ENCODE data around the gene WDR93. TPM values are rescaled to one million over a fixed set of nuclear protein-coding genes. Genes with fewer than 3 reads are reported as not detected.

The WDR93 gene
- total RNA-seq, 1 experiment from 2014 or later = not detected

DNA sequence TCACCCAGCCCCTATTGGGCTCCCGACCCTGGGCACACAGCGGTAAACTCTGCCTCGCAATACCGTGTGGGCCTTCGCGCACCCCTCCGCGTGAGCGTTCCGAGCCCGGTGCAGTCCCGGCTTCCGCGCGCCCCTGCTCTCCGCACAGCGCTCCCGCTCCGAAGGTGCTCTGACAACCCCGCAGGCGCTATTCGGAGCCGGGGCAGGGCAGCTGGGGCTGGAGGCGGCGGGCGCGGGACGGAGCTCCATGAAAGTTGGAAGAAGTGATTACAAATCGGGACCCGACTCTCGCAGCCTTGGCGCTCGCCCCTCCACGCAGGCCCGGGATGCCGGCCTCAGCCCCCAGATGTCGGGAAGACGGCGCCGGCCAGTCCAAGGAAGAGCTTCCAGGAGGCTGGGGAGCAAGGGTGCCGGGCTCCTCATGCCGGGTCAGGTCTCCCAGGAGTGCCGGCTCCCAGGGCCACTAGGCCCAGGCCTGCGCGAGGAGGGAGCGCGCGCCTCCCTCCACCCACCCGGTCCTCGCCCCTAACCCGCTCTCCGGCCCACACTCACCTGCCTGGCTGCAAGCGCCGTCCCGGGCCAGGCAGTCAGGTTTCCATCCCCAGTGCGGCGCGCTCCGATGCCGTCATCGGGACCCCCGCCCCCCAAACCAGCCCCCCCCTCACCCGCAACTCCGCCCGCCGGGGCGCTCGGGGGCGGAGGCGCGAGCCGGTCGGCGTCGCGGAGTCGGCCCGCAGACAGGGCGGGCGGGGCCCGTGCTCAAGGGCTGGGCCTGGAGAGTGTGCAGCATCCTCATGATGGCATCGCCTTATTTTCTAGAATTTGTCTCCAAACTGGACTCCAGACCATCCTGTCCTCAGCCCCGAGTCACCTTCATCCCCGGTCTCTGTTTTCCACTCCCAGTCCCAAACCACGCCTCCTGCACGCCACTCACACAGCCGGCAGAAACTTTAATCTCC lies 35.5 kb upstream of the WDR93 start, which contains the start of gene KIF7:
TSS of gene KIF7 (minus strand) at position 621 of the 959 bp plus-strand sequence. CDS start 2,537 bp downstream, outside the sequence.
- Histone ChIP-seq H3K9me3 (replicated peaks) (no peaks in the 10 kb centered on the region), H3K4me3 (peak within 1 kb of the TSS; percentile 73), H3K36me3 (no peaks in the 10 kb centered on the region), H3K27me3 (no peaks in the 10 kb centered on the region), H3K27ac (no peak within 1 kb of the TSS), H3K4me1 (peaks cover 3% of the 10 kb centered on the region; the same call in 1 of the 2 replicates)
- DNase-seq = peak; percentile 43 to 53

DNA sequence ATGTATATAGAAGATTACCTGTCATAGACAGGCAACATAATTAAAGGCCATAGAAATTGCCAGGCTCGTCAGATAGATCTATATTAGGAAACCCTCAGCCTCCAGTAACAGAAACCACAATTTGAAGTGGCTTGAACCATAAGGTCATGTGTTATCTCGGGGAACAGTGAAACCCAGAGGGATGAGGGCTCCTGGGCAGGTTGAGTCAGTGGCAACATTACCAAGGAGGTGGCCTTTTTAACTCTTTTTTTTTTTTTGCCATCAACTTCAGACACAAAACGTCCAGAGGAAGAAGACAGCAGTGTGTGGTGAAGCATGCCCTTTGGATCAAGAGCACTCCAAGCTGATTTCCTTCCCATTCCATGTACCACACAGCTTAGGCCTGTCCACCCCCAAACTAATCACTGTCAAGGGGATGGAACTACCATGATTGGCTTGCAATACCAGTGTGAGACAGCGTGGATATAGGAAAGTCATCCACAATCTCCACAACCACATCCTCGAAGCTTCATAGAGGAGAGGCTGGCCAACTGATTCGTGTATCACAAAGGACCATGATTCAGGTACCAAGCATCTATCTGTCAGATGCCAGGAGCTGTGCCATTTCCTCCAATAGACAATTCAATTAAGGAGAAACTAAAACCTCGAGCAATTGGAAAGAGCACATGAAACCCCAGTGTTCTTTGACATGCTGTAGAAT lies 34.3 kb upstream of the WDR93 start:
- DNase-seq = no peak
- Histone ChIP-seq H3K9me3 (replicated peaks) (no peaks in the 10 kb centered on the region), H3K27ac (no peak overlapping the region), H3K4me3 (no peak overlapping the region; the same call in 1 of the 2 replicates), H3K4me1 (peaks cover 3% of the 10 kb centered on the region; the same call in 1 of the 2 replicates), H3K36me3 (no peaks in the 10 kb centered on the region), H3K27me3 (no peaks in the 10 kb centered on the region)

DNA sequence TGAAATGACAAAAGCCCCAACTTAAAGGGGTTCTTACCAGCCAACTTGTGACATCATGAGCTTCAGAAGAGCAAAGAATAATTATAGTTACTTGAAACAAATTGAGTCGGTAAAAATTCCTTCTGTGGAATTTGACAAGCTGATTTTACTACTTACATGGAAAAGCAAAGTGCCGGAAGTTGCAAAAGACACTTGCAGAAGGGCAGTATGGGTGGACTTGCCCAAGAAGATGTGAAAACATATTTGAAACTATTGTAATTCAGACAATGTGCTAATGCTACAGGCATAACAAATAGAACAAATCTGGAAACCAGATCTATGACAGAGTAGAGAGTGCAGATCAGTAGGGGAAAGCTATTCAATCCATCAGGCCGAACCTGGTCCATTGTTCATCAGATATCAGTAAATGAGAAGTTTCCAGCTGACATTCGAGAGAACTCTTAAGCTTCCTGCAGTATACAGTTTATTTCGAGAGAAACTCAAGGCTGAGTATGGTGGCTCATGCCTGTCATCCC lies 32.9 kb upstream of the WDR93 start:
- no peak for DNase-seq
- Histone ChIP-seq H3K9me3 (replicated peaks) (no peaks in the 10 kb centered on the region), H3K4me1 (peaks cover 5% of the 10 kb centered on the region; the same call in 1 of the 2 replicates), H3K36me3 (no peaks in the 10 kb centered on the region), H3K27me3 (no peaks in the 10 kb centered on the region), H3K27ac (no peak overlapping the region), H3K4me3 (no peak overlapping the region)

DNA sequence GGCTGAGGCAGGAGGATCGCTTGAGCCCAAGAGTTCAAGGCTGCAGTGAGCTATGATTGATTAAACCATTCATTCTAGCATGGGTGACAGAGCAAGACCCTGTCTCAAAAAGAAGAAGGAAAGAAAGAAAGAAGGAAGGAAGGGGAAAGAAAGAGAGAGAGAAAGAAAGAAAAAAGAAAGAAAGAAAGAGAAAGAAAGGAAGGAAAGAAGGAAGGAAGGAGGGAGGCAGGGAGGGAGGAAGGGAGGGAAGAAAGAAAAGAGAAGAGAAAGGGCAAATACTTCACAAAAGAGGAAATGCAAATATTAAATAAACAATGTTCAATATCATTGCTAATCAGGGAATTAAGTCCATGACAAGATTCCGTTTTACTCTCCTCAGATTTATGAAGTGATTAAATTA lies 31.3 kb upstream of the WDR93 start:
- H3K36me3 ChIP-seq = no peaks in the 10 kb centered on the region
- H3K9me3 ChIP-seq (replicated peaks) = no peaks in the 10 kb centered on the region
- no peak overlapping the region for H3K4me3 ChIP-seq
- no peak overlapping the region for H3K27ac ChIP-seq
- H3K4me1 ChIP-seq = peaks cover 7% of the 10 kb centered on the region; the same call in 1 of the 2 replicates
- H3K27me3 ChIP-seq = no peaks in the 10 kb centered on the region
- no peak for DNase-seq

DNA sequence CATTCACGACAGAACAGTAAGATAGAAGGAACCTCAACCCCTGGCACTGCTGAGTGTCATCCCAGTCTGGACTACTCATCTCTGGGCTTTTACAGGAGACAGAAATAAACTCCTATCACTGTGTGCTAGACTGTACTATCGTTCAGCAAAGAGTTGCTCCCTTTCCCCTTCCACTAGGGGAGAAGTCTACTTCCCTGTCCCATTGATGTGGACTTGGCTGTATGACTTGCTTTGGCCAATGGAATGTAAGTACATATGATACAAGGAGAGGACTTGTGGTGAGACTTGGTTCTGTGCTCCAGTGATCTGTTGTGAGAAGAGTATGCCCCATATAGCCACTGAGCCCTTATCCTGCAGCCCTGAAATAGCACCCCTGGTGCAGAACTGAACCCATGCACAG lies 30.1 kb upstream of the WDR93 start:
- DNase-seq = no peak
- no peak overlapping the region for H3K4me3 ChIP-seq
- H3K27me3 ChIP-seq = 0 out of 2 replicates have a peak, but pooled peaks cover 3% of the 10 kb centered on the region
- peaks cover 7% of the 10 kb centered on the region; the same call in 1 of the 2 replicates for H3K4me1 ChIP-seq
- no peaks in the 10 kb centered on the region for H3K36me3 ChIP-seq
- no peaks in the 10 kb centered on the region for H3K9me3 ChIP-seq (replicated peaks)
- H3K27ac ChIP-seq = no peak overlapping the region

DNA sequence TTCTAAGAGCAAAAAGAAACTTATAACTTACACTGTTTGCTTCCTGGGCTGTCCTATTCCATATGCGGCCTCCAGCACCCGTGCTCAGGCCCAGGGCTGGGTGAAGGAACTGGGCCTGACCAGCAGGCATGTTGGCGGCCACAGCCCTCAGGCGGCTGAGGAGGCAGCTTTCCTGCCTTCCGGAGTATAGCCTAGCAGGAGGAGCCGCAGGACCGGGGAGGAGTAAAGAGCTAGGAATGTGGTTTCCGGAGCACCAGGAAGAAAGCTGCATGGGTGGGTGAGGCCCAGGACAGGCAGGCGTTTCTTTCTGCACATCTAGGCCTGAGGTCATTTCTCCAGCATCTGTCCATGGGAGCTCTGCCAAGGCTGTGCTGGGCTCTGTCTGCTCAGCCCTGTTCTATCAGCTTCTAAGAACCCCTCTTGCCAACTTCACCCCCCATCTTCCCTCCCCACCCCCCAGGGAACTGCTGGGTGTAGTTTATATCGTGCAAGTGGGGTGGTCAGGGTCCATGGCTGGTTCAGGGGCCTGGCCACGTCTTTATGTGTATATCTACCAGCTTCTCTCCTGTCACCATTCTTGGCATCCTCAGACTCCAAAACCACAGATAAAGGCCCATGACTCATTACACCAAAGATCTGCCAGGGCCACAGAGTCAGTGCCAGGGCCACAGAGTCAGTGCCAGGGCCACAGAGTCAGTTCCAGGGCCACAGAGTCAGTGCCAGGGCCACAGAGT lies 27.6 kb upstream of the WDR93 start:
- peak; percentile 73 for DNase-seq
- Histone ChIP-seq H3K27ac (peak overlapping the region; percentile 2; the same call in 1 of the 2 replicates), H3K4me1 (peaks cover 4% of the 10 kb centered on the region; the same call in 1 of the 2 replicates), H3K9me3 (replicated peaks) (no peaks in the 10 kb centered on the region), H3K4me3 (no peak overlapping the region), H3K27me3 (0 out of 2 replicates have a peak, but pooled peaks cover 3% of the 10 kb centered on the region), H3K36me3 (no peaks in the 10 kb centered on the region)

DNA sequence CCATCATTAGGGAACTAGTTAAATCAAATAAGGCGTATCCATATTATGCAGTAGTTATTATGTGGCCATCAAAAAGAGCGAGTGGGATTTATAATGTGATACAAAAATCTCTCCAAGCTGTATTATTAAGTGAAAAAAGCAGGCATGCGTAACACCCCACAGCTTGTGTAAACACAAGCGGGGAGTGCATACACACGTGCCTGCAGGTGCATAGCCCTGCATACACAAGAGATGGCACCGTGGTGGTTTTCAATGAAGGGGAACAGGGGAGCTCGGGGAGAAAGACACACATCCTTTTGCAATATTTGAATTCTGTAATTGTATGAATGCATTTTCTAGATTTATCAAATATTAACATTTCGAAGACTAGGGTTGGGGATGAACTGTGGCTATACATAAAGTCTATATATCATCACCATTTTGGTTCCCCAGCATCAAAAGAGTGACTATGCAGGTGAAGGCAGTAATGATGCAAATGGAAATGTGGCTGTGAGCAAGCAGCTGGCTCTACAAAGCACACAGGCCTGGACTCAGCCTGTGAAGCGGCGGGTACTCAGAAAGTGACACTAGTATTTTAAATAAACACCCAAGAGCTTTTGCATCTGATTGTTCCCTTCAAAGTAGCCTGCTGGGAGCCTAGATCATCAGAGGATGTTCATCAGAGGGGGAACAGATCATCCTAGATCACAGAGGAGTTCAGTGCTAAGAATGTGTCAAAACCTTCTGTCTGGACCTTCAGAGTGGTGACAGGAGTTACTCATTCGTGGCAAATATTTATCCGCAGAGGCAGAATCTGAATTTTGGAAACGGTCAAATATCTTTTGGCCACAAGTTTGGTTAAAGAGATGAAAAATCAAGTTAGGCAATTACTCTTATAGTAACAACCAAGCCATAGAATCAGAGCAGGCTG lies 25.9 kb upstream of the WDR93 start:
- Histone ChIP-seq H3K36me3 (no peaks in the 10 kb centered on the region), H3K4me3 (no peak overlapping the region), H3K27me3 (0 out of 2 replicates have a peak, but pooled peaks cover 3% of the 10 kb centered on the region), H3K4me1 (peaks cover 4% of the 10 kb centered on the region; the same call in 1 of the 2 replicates), H3K27ac (no peak overlapping the region), H3K9me3 (replicated peaks) (no peaks in the 10 kb centered on the region)
- DNase-seq = no peak

DNA sequence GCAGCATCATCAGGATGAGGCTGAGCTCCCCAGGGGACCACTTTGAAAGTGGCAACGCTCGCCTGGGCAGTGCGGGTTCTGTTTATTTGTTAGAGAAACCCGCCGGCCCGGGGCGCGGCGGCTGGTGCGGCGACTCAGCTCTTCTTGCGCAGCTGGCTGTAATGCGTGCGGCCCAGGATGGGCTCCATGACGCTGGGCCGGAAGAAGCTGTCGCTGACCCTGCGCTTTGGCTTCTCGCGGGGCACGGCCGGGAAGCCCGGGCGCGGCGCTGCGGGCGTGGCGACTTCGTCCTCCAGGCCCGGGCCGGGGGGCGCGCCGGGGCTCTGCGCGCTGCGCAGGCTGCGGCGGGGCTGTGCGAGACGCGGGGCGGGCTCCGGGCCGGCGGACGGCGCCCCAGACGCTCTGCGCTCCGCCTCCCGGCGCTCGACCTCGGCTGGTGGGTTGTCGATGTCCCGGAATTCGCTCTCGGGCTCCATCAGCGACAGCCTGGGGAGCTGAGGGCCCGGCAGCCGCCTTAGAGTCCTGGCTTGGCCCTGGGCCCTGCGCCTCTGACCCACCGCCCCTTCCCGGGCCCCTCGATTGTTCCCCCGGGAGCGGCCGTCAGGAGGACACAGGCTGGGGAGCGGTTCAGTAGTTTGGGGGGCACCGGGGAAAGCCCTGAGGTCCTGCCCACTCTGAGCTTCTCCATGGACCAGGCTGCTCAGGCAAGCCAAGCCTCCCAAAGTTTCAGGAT lies 25.0 kb upstream of the WDR93 start:
- Histone ChIP-seq H3K4me3 (no peak overlapping the region), H3K27ac (no peak overlapping the region), H3K27me3 (0 out of 2 replicates have a peak, but pooled peaks cover 4% of the 10 kb centered on the region), H3K4me1 (peaks cover 4% of the 10 kb centered on the region; the same call in 1 of the 2 replicates), H3K9me3 (replicated peaks) (no peaks in the 10 kb centered on the region), H3K36me3 (no peaks in the 10 kb centered on the region)
- DNase-seq = no peak

DNA sequence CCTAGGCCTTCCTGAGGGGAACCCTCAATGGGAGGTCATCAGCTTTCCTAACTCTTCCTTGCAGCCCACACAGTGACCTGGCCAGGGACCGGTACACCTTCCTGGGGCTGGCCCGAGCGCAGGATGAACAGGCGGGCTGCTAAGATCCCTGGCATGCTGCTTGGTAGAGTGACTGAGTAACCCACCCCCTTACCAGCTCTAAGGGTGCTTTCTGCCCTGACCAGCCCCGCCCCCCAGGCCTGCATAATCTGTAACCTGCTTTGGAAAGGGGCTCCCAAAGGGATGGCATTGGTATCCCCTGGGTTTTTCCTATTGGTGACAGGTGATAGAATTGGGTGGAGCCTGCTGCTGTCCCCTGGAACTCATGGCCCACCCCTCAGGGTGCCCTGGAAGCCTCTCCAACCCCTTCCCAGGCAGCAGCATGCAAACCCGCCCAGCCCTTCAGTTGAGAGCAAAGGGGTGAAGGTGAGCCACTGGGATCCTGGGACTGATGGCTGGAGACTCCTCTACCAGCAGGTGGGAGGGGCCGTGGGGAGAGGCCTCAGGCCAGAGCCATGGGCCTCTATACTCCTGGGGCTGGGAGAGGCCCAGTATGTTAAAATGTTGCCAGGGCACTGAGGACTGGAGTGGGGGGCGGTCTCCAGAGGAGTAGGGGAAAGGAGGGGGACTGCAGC lies 24.3 kb upstream of the WDR93 start:
- Histone ChIP-seq H3K27ac (no peak overlapping the region), H3K4me3 (no peak overlapping the region), H3K4me1 (peaks cover 4% of the 10 kb centered on the region; the same call in 1 of the 2 replicates), H3K9me3 (replicated peaks) (no peaks in the 10 kb centered on the region), H3K27me3 (0 out of 2 replicates have a peak, but pooled peaks cover 7% of the 10 kb centered on the region), H3K36me3 (no peaks in the 10 kb centered on the region)
- no peak for DNase-seq

DNA sequence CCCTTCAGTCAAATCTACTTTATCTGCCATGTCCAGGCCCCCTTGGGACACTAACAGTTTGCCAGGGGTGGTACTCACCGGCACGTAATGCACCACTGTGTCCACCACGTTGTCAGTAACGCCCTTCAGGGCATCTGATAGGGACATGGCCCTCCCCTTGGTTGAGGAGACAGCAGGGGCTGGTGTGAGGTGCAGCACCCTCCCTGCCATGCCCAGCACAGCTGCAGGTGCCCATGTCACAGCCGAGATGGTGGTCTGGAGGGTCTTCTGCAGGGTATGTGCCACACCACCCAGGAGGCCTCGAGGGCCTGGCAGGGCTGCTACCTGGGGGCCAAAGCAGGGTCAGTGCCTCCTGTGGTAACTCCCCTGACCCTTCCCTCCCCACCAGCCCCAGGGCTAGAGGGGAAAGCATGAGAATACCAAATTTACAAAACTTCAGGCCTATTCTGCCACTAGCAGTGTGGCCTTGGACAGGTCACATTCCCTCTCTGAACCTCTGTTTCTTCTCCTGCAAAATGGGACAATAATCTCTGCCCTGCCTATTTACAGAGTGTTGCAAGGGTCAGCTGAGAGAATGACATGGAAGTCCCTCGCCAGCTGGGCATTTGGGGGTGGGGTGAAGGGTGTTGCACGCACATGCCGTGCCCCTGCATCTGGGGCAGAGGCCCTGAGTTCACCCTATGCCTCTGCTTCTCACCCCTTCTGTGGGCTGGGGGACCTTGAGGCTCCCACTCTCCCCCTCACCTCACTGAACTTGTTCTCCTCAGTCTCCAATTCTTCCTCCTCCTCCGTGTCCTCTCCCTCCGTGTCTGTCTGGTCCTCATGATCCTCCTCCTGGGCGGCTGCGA lies 23.5 kb upstream of the WDR93 start:
- DNase-seq = no peak
- Histone ChIP-seq H3K27ac (no peak overlapping the region), H3K4me1 (peaks cover 4% of the 10 kb centered on the region; the same call in 1 of the 2 replicates), H3K27me3 (0 out of 2 replicates have a peak, but pooled peaks cover 7% of the 10 kb centered on the region), H3K4me3 (no peak overlapping the region), H3K9me3 (replicated peaks) (no peaks in the 10 kb centered on the region), H3K36me3 (no peaks in the 10 kb centered on the region)

DNA sequence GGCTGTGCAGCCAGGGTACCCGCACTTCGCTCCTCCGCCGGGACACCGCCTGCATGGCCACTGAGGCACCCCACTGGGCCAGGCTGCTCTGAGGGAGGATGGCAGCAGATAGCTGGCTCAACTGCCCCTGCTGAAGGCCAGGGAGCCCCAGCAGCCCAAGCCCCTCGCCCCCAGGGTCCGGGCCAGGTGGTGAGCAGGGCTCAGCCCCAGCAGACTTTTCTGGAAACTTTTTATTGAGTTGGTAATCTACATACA lies 23.0 kb upstream of the WDR93 start:
- Histone ChIP-seq H3K4me1 (peaks cover 2% of the 10 kb centered on the region; the same call in 1 of the 2 replicates), H3K27ac (no peak overlapping the region), H3K4me3 (no peak overlapping the region), H3K36me3 (no peaks in the 10 kb centered on the region), H3K27me3 (0 out of 2 replicates have a peak, but pooled peaks cover 7% of the 10 kb centered on the region), H3K9me3 (replicated peaks) (no peaks in the 10 kb centered on the region)
- no peak for DNase-seq

DNA sequence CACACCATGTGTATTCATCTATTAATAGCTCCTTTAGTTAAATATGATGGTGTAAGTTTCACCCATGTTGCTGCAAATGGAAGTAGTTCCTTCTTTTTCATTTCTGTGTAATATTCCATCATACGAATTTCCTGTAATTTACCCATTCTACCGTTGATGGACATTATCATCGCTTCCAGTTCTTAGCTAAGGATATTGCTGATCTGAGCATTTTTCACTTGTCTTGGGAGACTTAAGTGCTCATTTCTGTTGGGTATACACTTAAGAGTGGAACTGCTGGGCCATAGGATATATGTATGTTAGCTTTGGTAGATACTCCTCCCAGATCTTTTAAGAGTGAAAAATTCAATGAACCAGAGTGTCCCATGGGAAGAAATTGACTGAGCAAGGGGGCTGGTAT lies 22.4 kb upstream of the WDR93 start:
- DNase-seq = no peak
- Histone ChIP-seq H3K27ac (no peak overlapping the region), H3K4me1 (no peaks in the 10 kb centered on the region), H3K36me3 (no peaks in the 10 kb centered on the region), H3K9me3 (replicated peaks) (no peaks in the 10 kb centered on the region), H3K4me3 (no peak overlapping the region), H3K27me3 (0 out of 2 replicates have a peak, but pooled peaks cover 7% of the 10 kb centered on the region)

Measured in SJCRH30 (cell line).